HG02588 (cell line): Measurements from ENCODE around the gene NGFR.

Source experiments
- ATAC-seq: cut with Tn5 transposase; IDR thresholded peaks from one replicate; pipeline ENCODE4 v1.9.1; 2021; ENCODE audit warnings: mild to moderate bottlenecking, moderate library complexity; ENCODE audit not compliant: unreplicated experiment

NGFR gene

GRCh38 chr17:49468811-49469385, 26.2 kb upstream of the NGFR start:
- ATAC-seq, result no peak

DNA sequence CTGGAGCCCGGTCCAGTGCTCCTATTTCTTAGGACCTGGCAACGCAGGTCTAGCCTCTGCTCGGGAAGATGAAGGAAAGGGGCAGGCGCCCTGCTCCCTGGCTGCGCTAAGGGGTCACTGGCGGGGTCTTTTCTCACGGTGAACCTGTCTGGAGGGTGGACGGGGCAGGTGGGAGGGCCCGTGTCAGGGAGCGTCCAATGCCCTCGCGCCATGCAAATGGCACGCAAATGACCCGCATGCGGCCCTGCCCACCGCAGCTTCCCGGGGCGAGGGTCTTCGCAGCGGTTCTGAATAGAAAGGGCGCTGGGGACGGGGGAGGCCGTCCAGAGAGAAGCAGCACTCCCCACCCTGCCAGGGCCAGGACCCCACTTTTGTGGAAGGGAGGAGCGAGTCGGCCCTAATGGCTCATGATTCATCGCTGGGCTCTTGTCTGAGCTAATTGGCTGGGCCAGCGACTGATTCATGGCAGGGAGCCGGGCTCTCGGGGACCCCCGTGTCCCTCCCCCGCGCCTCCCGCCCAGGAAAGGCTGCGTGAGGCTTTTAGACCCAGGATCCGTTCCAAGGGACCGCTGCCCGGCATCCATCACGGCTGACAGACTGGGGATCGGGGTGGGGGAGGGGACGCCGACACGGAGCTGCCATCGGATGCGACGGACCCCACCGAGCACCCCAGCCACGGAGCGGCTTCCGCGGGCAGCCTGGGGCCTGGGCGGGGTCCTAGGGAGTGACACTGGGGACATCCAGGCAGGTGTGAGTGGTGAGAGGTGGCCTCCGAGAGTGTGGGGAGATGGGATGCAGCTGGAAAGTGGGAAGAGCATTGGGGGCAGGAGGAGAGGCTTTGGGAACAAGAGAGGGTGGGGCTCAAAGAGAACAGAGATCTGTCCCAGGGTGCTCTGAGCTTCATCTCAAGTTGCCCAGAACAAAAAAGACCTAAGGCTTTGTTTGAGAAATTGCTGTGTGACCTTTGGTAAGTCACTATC, 25.0 kb upstream of the NGFR start:
- no peak for ATAC-seq

- no peak for ATAC-seq
Observed at GRCh38 chr17:49471089-49471683, 23.9 kb upstream of the NGFR start.

- no peak for ATAC-seq
Observed at GRCh38 chr17:49471769-49472168, 23.3 kb upstream of the NGFR start.

DNA sequence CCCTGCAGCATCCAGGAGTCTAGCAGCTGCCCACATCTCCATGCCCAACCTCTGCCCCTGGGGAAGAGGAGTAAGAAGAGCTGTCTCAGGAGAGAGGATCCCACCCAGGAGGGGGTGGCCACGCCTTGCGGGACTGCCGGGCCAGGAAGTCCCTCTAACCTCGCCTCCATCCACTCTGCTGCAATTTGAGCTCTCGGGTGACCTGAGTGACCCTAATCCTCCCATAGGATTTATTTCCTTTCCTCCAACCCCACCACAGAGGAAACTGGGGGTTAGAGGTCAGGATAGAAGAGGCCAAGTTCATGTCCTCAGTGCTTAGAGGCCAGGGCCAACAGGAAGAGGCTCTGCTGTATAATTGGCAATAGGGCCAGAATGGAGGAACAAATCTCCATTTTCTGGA, 22.6 kb upstream of the NGFR start:
- ATAC-seq, result no peak

DNA sequence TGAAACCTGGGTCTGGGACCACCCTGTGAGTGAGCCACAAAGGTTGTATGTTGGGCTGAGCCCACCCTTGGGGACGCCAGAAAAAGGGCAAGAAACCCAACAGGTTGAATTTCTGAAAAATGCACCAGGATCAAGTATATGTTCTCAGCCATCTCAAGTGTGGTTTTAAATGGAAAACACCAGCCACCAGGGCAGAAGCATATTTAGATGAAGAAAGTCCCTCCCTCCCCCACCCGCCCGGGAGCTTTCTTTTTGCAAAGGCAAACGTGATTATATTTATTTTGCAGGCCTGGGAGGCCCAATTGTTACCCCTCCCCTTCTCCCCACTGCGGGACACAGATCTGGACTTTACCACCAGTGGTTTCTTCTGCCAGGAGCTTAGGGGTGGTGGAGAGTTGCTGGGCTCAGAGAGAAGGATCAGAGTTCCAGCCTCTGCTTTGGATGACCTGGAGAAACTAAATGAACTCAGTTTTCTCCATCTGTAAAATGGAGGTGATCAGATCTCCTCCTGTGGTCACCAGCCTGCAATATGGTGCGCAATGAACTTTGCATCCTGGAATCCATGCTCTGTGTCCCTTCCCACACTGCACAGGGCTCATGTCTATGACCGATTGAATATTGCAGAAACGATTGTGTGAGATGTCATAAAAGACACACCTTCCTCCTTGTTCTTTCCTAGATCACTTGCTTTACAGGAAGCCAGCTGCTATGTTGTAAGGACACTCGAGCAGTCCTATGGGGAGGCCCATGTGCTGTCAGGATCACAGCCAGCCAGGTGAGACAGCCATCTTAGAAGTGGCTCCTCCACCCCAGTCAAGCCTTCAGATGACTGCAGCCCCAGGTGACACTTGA, 21.0 kb upstream of the NGFR start:
- no peak for ATAC-seq

DNA sequence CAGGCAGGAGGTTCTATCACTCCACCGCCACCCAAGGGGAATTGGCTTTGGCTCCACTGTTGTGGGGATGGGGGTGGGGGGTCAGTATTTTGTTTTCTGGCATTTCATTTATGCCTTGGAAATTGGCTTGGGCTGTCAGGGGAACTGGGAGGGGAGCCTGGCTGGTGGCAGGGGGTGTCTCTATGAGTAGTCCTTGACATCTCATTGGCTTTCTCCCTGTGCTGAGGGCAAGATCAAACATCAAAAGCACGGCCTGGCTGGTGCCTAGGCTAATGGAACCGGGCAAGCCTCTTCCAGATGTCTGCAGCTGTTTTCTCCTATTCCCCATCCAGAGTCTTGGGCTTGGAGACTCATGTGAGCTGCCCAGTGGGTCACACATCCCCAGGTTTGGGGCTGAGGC, 17.4 kb upstream of the NGFR start:
- ATAC-seq, result no peak

DNA sequence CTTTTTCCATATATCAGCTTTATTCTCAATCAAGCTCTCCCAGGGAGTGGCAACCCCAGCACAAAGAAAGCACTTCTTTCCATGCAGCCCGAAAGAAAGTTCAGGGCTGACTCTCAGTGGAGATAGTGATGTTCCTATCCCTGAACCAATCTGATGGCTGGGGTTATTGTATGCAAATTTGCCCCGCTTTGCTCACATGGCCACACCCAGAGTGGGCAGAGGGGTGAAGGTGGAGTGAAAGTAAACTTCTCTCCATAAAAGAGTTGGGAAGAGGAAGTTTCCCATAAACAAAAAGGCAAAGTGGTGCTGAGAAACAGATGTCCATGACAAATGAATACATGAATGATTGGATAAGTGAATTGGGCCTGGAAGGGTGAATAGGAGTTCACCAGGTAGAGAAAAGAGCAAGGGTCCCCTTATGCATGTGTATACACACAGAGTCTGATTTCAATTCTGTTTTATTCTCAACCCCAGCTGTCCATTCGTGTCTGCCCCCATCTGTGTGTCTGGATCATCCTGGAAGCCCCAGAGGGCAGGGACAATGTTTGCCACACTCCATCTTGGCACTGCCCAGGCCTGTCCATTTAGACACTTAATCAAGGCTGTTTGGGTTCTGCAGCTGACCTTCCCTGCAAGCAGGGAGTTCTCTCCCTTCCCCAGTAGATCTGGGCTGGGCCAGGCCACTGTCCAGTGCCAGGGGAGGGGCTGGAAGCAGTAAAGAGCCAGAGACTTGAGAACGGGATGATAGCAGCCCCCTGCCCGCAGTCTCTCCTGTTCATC, 14.1 kb upstream of the NGFR start:
- no peak for ATAC-seq

DNA sequence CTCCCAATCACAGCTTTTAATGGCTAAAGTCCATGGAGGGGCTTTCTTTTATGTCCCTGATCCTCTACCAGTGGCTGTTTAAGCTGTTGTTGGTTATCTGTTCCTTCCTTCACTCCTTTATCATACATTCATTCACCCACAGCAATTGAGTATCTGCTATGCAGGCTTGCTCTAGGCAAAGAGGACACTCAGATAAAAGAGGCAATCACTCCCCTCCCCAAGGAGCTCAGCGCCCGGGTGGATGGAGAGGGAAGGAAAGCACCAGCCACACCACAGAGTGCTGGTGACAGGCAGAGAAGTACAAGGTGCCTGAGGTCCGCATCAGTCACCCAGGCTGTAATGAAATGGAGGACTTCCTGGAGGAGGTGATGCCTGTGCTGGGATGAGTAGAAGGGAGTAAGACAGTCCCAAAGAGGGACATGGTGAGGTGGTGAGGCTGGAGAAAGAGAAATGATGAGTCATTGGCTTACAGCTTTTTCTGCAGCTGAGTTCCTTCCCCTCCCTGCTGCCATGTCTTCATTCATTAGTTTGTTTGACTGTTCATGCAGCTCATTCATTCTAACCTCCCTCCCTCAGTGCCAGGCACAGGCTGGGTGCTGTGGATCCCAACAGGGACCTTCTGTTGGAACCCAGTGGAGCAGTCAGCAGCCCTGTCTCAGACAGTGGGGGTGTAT, 12.8 kb upstream of the NGFR start:
- ATAC-seq, result no peak

DNA sequence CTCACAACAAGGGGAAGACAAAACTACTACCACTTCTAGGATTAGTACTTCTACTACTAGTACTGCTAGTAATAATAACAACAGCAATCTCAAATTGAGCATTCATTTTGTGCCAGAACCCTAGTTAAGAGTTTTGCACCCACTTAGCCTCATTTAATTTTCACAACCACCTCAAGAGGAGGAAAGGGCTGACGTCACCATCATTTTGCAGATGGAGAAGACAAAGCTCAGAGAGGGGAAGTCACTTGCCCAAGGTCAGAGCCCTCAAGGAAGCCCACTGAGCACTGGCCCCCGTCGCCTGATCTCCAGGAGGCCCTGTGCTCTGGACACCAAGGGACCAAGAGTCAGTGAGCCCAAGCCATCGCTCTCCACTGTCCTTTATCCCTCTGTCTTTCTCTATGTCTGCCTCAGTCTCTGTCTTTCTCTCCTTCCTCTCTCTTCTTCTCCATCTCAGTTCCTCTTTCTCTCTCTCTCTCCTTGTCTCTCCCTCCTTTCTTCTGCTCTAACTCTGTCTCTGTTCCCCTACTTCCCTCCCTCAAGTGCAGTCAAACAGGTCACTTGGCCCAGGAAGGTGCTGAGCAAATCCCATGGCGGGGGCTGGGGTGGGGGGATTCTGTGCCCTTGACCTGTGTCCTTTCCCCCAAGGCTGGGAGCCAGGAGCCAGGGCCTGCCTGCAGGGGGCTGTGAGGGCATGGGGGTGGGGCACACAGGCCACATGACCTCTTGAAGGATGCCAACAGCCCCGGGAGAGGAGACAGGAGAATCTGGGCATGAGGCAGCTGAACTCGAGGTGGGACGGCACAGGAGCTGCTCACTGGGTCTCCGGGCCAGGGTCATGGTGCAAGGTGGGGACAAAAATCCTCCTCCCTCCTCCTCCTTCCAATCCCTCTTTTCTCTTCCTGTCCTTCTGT, 11.2 kb upstream of the NGFR start:
- no peak for ATAC-seq

GRCh38 chr17:49484588-49484987, 10.5 kb upstream of the NGFR start:
- ATAC-seq, result no peak

- no peak for ATAC-seq
Observed at GRCh38 chr17:49486012-49486641, 9.0 kb upstream of the NGFR start.

- ATAC-seq, result no peak
Observed at GRCh38 chr17:49487183-49487582, 7.9 kb upstream of the NGFR start.

DNA sequence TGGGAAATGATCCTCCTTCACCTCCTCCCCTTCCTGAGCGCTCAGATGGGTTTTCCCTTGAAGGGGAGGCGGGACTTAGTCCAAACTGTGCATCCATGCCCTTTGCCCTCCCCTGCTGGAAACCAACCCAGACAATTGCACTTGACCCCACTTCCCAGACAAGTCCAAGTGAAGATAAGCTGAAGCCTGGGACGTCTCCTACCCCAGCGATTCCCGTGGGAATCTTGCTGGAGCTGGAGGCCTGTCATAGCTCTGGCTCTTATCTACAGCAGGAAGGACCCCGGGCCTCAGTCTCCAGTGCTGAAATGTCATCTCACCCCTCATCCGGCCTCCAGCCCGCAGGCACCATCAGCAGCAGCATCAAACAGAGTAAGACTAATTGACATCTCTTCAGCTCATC, 6.5 kb upstream of the NGFR start:
- ATAC-seq, result no peak

- no peak for ATAC-seq
Observed at GRCh38 chr17:49489348-49489747, 5.7 kb upstream of the NGFR start.

GRCh38 chr17:49490276-49490675, 4.8 kb upstream of the NGFR start:
- no peak for ATAC-seq

- no peak for ATAC-seq
Observed at GRCh38 chr17:49491192-49491769, 3.8 kb upstream of the NGFR start.

DNA sequence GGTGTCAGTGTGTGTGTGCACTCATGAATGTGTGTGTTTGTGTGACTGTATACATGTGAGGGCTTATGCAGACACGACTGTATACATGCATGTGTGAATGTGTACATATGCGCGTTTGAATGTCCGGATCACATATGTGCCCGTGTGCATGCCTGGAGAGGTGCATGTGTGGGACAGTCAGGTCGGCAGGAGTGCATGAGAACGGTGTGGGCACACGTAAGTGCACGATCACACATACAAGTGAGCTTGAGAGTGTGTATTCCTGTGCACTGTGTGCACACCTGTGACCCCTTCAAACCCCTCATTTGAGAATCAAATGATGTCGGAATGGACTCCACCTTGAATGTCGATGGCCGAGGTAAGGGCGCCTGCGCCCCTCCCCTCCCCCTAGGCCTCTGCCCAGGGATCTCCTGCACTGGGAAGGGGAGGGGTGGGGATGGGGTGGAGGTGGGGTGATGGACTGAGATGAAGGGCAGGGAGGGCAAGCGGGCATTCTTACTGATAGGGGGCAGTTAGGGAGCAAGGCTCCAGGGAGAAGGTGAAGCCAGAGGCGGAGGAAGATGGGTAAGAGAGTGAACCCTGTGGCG, 601 bp upstream of the NGFR start:
- ATAC-seq, result no peak
